ENCODE results near the gene CD109.
A peak's percentile ranks its signal among the peaks of the same experiment; 100 is the strongest.

Gene CD109

DNA sequence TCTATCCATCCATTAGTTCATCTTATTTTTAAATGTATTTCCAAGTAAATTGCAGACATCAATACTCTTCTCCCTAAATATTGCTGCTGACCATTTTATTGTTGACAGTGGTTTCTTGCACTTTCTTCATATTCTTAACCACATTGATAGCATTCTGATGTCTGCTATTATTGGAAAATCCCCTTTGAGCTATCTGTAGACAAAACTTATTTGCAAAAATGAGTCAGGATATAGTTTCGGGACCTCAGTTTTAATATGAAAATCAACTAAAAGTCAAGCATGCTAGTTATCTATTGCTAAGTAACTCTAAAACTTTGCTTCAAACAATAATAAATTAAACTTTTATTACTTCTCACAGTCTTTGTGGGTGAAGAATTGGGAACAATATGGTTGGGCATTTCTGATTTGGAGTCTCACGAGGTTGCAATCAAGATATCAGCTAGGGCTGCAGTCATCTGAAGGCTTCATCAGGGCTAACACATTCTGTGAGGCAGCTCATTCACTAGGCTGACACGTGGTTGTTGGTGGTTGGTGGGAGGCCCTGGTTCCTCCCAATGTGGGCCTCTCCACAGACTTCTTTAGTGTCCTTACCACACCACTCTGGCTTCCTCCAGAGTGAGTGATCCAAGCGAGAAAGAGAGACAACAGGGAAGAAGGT is 32.7 kb downstream of the CD109 start:
- no peak for DNase-seq

DNA sequence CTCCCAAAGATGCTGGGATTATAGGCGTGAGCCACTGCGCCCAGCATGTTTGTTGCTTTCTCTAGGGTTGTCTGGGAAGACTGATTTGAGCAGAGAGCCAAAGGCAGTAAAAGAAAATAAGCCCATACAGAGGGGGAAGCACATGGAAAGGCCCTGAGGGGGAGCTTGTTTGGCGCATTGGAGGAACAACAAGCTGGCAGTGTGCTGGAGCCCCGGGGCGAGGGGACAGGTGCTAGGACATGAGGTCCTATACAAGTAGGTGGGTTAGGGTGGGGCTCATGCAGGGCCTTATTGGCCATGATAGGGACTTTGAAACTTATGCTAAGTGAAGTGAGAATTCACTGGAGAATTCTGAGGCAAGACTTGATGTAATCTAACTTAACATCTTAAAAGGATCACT is 35.3 kb downstream of the CD109 start:
- DNase-seq: no peak

DNA sequence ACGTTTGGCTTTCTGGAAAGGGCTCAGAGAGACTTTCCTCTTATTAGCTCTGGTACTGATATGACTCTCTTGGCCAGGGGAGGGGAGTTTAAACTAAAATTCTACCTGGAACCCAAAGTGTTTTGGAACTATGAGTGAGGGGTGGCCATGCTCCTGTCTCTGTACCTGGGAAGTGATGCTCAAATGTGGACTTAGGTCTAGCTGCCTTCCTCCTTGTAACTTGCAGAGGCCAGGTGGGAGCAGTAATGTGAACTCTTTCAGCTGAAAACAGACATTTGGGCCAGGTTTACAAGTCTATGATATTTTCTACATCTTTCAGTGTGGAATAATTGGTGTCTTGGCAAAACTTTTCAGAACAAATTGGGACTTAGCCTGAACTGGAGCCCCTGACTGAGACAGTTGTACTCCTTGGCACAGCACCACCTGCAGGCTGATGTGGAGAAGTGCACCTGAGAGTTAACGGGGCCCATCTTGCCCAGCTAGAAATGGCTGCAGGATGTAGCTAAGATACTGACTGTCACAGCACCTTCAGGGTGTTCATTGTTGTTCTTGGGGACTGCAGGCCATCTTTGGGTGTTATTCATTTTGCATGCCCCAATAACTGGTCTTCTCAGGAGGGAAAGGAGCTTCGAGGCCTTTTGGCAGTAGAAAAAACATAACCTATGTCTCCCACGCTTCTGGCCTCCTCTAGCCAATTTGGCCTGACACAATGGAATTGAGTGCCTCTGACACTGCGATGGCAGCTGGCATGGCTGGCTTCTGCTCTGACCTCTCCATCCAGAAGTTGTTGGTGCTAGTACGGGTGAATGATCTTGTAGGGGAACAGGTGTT is 37.1 kb downstream of the CD109 start:
- peak; percentile 71 for DNase-seq

DNA sequence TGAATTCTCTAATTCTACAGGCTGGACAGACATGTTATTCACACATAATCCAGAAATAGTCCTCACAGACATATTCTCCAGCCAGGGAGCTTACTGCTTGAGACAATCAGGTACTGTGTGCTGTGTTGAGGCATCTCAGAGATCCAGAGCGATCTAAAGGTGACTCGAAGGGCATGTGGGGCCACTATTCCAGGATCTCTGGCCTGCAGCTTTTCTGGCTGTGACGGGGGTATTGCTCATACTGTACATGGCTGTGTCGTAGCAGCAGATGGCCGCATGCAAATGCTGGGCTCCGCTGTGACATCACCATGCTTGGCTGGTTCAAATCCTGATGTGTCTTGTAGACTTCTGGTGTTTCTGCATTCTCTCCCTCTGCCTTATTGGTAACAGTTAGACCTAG is 37.8 kb downstream of the CD109 start:
- no peak for DNase-seq

DNA sequence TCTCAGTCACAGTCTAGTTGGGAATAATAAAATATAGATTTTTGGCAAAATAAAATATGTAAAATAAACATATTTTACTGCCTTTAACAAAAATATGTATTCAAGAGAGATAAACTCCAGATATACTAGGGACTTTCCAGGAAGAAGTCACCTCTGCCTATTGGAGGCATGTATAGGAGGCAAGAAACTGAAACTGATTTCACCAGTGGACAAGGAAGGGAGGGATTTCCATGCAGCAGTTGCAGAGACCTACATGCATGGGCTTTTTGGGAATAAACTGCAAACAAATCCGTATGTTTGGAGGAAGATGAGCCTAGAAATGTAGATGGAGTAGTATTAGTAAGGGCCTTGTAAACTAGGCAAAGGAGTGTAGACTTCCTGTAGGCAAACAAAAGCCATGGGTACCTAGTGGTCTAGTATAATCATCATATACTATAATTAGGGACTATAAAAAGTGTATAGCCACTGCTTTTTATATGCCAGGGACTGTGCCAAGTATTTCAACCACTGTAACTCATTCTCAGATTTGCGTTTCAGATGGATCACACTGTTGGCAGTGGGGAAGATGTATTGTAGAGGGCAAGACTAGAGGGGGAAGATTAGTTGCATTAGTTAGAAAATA is 38.9 kb downstream of the CD109 start:
- no peak for DNase-seq

DNA sequence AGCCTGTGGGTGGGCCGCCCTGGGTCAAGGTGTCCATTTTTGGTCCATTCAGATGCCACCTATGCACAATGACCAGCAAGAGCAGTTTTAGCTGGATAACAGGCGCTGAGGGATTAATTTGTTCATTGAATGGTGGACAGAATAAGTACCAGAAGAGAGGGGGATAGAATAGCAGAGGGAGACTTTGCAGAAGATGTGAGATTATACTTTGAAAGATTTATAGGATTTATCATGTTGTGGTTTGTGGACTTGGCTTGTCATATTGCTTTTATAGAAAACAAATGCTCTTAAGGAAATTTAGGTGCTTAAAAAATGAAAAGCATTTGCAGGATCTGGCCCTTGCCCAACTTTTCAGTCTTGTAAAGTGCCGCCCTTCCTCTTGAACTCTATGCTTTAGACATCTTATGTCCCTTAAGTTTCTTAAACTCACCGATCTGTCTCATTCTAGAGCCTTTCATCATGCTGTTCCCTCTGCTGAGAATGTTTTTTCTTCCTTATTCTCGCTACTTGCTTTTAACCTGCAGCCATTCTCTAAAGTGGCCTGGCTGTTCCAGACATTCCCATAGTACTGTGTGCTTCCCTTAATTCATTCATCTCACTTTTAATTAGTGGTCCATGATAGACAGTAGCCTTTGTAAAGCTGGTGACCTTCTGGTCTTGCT is 42.5 kb downstream of the CD109 start:
- no peak for DNase-seq

DNA sequence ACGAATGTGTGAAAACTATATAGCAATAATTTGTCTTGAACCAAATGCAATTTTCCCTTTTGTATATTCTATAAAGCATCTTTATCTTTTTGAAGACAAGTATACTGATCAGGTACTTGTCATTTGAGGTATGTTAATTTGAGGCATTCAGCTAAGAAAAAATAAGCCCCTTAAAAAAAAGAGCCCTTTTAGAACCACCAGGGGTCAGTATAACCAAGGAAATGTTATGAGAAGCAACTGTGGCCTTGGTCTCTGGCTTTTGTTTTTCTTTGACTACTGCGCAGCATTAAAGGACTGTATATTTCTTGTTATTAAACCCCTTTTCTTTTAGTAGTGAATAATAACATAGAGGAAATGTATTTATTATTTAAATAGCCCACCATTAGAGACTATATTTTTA is 43.1 kb downstream of the CD109 start:
- peak; percentile 71 for DNase-seq

DNA sequence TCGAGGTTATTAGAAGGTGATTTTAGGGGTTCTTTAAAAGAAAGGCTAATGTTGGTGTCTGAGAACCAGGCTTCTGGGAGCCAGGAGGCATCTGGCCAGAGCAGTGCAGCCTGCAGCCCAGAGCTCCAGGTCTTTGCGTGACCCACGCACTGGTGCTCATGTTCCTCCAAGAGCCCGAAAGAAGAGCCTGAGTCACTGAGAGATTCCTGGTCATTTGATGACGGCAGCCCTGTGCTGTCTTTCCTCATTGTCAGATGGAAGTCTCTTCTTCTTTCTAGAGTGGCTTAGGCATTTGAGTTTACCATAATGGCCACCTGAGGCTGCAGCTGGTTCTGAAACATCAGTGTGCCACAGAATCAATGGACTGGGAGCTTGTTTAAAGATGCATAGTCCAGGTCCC is 46.4 kb downstream of the CD109 start:
- DNase-seq: no peak

DNA sequence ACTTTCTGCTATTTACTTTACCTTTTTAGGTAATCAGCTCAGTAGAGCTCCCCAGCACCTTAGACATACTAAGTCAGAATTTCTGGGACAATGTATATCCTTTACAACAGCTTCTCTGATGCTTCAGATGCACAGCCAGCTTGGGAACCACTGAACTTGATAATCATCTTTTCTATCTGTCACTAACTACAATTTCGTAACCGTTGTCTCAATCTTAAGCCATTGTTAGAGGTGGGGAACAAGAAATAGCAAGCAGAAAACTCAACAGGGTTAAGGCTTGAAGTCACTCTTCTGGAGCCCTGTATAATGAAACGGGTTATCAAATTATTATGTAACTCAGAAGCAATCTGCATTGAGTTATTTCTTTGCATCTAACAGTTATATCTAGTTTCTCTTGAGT is 47.1 kb downstream of the CD109 start:
- DNase-seq: no peak

DNA sequence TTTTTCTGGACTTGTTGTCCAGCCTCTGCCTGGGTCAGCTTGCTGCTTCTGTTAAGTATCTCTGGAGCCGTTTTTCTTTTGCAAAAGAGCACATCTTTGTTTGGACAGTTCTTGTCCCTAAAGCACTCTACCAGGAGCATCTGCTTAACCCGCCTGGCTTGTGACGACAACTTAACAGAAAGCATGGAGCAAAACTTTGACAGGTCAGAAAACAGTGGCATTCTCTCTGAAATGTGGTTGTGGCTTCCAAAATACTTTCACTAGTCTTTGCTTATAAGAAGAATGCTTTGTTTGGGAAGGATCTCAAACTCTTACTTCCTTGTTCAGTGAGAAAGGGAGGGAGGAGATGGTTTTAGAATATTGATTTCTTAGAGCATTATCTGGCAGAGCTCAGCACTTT is 47.6 kb downstream of the CD109 start:
- no peak for DNase-seq

DNA sequence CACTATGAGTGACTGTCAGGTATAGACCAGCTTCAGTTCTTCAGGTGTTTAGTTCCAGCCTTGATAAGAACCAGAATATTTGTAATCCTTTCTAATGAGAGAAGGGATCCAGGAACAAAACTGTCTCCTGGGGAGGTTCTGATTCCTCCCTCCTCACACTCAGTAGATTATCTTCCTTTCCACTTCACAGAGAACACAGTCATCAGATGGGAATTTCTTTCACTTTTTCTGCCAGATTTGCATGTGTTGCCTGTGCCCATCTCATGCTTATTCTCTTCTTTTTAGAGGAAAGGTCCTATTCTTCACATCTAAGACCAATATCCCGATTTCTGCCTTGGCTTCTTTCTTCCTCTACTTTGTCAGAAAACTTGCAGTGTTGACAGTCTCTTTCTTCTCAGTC is 50.8 kb downstream of the CD109 start:
- DNase-seq: peak; percentile 35

DNA sequence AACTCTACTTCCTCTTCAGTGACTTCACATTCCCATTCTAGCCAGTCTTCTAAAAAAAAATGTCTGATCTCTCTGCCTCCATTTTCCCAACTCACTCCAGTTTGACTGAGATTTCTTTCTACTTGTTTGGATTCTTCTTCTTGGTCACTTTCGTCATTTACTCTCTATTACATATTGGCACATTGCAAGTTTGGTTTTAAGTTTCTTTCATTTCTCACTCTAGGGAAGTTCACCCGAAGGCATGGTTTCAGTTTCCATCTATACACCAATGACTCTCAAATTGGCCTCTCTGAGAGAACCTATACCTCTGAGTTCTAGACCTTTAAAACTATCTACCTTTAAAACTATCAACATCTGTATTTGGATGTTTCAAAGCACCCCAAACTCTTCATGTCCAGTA is 51.3 kb downstream of the CD109 start:
- no peak for DNase-seq

DNA sequence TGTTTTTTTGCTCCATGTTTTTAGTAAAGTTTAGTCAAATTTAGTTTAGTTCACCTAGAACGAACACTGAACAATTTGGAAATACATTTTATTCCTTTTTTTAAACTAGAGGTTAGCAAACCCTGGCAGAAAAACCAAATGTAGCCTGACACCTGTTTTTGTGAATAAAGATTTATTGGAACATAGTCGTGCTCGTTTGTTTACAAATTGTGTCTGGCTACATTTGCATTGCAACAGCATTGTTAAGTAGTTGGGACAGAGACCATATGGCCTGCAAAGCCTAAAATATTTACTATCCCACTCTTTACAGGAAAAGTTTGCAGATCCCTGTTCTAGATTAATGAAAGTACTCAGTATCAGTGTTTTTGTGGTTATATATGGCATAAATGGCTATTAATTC is 56.9 kb downstream of the CD109 start:
- no peak for DNase-seq

DNA sequence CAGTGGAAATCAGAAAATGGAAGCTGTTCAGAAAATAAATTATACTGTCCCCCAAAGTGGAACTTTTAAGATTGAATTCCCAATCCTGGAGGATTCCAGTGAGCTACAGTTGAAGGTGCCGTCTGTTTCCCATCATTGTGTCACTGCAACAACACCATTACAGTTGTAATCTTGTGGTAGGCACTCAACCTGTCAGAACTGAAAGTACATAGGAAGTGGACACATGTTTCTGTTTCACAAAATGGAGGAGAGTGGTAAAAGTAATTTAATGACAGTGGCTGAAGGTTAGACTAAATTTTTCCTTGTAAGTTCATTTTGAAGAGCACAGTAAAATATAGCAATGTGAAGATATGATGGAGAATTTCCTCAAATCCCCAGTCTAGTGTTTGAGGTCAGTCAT is 70.0 kb downstream of the CD109 start:
- no peak for DNase-seq

DNA sequence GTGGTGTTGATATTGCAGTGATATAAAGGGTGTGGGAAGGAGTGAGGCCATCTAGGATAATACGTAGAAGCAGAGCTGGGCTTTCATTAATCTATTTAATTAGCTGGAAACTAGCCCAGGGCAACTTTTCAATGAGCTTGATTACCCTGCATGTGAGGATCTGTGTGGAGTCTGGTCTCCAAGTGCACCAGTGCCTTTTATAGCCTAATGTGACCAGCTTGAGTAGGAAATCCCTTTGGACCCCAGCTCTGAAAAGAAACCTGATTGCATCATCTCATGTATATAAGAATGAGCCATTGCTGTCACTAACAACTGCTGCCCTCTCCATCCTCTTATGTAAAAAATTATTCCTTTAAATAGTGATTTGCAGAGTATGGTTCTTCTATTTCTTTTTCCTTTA is 72.6 kb downstream of the CD109 start:
- no peak for DNase-seq

DNA sequence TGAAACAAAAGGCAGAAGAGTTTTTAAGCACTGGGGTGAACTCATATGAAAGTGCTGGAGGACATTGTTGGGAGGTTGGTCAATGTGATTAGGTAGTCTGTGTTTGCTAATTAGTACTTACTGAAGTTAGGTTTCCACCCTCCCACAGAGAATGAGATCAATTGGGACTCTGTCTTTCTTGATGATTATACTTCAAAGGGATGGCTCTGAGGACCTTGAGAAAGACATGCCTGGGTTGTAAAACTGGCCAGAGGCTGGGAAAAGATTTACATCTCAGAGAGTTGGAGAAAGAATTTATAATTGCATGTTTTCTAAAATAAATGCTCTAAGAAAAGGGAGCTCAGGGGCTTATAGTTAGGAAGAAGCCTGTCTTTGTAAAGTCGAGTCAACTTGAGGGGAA is 74.0 kb downstream of the CD109 start:
- DNase-seq: no peak

DNA sequence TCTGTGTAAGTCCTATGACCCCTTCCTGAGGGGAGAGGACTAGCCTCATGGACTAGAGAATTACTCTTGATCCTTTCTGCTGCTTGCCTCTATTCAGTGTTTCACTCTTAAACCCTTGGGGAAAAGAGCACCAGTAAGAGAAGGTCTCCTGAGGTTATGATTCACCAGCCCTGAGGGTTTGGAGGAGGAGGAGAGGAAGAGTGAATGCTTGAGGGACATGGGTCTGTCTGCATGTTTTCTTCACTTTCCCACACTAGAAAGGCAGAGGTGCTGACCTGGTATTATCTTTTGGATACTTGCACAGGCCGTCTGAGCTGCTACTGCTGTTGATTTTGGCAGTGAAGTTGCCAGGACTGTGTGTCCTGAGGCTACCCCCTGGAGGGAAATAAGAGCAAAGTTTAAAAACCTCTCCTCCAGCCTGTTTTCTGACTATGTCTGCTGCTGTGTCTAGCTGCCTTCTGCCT is 78.3 kb downstream of the CD109 start:
- DNase-seq: peak; percentile 97

DNA sequence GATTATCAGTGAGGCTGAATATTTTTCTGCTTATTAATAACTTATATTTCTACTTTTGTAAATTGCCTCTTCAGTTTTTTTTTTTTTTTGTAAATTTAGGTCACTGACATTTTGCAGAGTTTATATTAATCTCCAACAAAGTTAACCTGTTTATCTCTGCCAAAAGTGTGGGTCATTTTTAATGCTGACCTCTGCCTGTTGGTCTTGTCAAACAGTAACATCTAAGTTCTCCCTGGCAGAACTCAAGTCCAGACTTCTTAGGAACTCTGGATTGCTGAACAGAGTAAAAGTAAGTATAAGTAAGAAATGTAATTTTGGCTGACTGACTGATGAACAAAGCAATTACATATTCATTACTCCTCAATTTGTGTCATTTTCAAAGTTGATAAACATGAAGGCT is 83.9 kb downstream of the CD109 start:
- DNase-seq: no peak

DNA sequence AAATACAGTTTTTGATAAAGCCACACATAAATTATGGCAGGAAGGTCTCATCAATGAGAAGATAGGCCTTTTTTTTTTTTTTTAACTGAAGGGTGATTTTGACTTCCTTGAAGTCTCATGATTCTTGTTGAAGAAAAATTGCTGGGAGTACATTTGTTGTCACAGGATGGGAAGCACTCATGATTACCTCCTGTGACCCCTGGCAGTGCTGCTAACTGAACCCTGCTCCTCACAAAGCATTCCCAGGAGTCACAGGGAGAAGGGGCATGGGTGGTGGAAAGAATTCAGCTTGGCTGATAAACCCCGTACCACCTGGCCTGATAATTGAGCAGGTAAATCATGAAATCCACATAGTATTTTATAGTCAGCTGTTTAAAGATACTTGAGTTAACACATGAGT is 86.9 kb downstream of the CD109 start:
- no peak for DNase-seq

DNA sequence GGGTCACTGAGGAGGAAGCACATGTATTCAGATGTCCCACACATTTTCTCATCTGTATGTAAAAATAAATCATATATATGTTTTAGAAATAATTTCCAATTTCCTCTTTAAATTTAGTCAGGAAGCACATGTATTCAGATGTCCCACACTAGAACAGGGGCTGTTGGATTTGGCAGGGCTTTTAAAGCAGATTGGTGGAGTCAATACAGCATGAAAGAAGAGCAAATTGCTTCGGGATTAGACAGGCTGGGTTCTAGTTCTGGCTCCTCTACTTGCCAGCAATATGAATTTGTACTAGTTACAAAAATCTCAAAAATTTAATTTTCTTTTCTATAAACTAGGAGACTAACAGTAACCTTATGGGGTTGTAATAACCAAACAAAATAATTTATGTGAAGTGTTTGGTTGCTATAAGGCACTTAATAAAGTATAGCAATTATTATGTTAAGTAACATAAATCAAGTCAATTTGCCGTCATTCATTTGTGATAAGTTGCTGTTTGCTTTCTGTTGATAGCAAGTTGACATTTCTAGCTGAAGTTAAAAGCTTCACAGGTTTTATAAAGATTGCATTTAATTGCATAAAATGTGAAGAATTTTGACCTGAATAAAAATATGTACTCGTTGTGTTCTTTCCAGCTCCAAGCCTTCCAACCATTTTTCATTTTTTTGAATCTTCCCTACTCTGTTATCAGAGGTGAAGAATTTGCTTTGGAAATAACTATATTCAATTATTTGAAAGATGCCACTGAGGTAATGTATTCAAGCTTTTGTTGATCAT is 88.9 kb downstream of the CD109 start:
- no peak for DNase-seq

DNA sequence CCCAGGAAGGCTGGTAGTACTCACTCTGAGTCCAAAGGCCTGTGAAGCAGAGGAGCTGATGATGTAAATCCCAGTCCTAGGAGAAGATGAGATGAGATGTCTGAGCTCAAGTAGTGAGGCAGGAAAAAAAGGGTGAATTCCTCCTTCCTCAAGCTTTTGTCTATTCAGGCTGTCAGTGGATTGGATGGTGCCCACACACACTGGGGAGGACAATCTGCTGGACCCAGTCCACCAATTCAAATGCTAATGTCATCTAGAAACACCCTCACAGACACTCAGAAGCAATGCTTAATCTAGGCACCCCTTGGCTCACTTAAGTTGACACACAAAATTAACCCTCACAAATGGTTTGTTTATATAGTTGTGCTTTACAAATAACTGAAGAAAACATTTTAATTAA is 94.6 kb downstream of the CD109 start:
- no peak for DNase-seq

DNA sequence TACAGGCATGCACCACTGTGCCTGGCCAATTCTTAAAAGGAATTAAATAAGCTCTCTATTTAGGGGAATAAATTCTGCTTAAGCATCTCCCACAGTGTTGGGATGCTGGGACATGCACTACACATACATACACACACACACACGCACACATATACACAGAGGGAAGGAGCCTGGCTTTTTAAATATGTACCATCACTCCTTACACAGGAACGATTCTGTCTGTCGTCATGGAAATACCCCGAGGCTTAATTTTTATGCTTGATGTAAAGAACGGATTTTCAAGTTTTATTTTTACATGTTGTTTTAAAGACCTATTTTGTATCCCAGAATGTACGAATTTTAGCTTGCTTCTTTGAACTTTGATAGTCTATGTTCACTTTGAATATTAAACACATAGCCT is 95.3 kb downstream of the CD109 start:
- no peak for DNase-seq

DNA sequence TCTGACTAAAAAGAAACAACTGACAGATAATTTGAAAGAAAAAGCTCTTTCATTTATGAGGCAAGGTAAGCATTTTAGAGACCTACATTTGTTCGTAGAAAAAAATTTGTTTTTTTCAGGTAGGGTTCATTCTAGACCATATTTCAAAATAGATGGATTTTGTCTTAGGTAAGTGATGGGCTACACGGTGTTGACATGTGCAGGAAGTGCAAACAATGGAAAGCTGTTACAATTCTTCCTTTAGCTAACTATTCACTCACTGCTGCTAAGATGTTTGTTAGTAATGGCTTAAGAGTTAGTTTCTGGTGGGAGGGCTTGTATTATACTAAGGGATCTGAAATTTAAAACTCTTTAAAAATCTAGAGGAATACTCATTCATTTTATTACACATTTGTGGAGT is 96.7 kb downstream of the CD109 start:
- DNase-seq: no peak

Measured in EL (cell line).